HEK293 (cell line): ENCODE data around the gene BAX.

Experiments used
- GLIS1 ChIP-seq: fragments of 450-650 bp; formaldehyde crosslinking; IDR thresholded peaks from 2 replicates; pipeline ENCODE4 v1.5.1; 2016; ENCODE audit warnings: missing biosample characterization, missing genetic modification characterization
- KLF16 ChIP-seq: fragments of 450-650 bp; formaldehyde crosslinking; IDR thresholded peaks from 2 replicates; pipeline ENCODE4 v1.5.1; 2017; ENCODE audit warnings: missing biosample characterization, missing genetic modification characterization
- KLF8 ChIP-seq: fragments of 450-650 bp; formaldehyde crosslinking; IDR thresholded peaks from 2 replicates; pipeline ENCODE4 v1.5.1; 2016; ENCODE audit warnings: missing biosample characterization, missing genetic modification characterization
- PATZ1 ChIP-seq: fragments of 450-650 bp; formaldehyde crosslinking; IDR thresholded peaks from 2 replicates; pipeline ENCODE4 v1.5.1; 2016; ENCODE audit warnings: missing biosample characterization, missing genetic modification characterization
- SP7 ChIP-seq: fragments of 450-650 bp; formaldehyde crosslinking; IDR thresholded peaks from 2 replicates; pipeline ENCODE4 v1.5.1; 2016; ENCODE audit warnings: missing biosample characterization, missing genetic modification characterization
- WT1 ChIP-seq: fragments of 450-650 bp; formaldehyde crosslinking; IDR thresholded peaks from 2 replicates; pipeline ENCODE4 v1.5.1; 2016; ENCODE audit warnings: missing biosample characterization, missing genetic modification characterization
- YY2 ChIP-seq: fragments of 450-650 bp; formaldehyde crosslinking; IDR thresholded peaks from 2 replicates; pipeline ENCODE4 v1.5.1; 2016; ENCODE audit warnings: missing biosample characterization, missing genetic modification characterization
- ZBTB1 ChIP-seq: fragments of 450-650 bp; formaldehyde crosslinking; IDR thresholded peaks from 2 replicates; pipeline ENCODE4 v1.5.1; 2016; ENCODE audit warnings: missing biosample characterization, missing genetic modification characterization
- ZBTB7A ChIP-seq: fragments of 450-650 bp; formaldehyde crosslinking; IDR thresholded peaks from 2 replicates; pipeline ENCODE4 v1.5.1; 2016; ENCODE audit warnings: low read depth, missing biosample characterization, missing genetic modification characterization
- ZNF132 ChIP-seq: fragments of 450-650 bp; formaldehyde crosslinking; IDR thresholded peaks from 2 replicates; pipeline ENCODE4 v1.5.1; 2017; ENCODE audit warnings: missing biosample characterization, missing genetic modification characterization, borderline replicate concordance
- ZNF146 ChIP-seq: fragments of 450-650 bp; formaldehyde crosslinking; IDR thresholded peaks from 2 replicates; pipeline ENCODE4 v1.5.1; 2016; ENCODE audit warnings: missing biosample characterization, missing genetic modification characterization
- ZNF23 ChIP-seq: fragments of 450-650 bp; formaldehyde crosslinking; IDR thresholded peaks from 2 replicates; pipeline ENCODE4 v1.5.1; 2016; ENCODE audit warnings: missing biosample characterization, missing genetic modification characterization, borderline replicate concordance
- ZNF266 ChIP-seq: fragments of 450-650 bp; formaldehyde crosslinking; IDR thresholded peaks from 2 replicates; pipeline ENCODE4 v1.5.1; 2016; ENCODE audit warnings: missing biosample characterization, missing genetic modification characterization, low read depth
- ZNF335 ChIP-seq: fragments of 450-650 bp; formaldehyde crosslinking; conservative IDR thresholded peaks from 2 replicates; pipeline ENCODE4 v1.5.1; 2016; ENCODE audit warnings: missing biosample characterization, missing genetic modification characterization
- ZNF341 ChIP-seq: fragments of 450-650 bp; formaldehyde crosslinking; IDR thresholded peaks from 2 replicates; pipeline ENCODE4; 2016; ENCODE audit warnings: low read depth, missing biosample characterization, missing genetic modification characterization
- ZNF394 ChIP-seq: fragments of 450-650 bp; formaldehyde crosslinking; IDR thresholded peaks from 2 replicates; pipeline ENCODE4 v1.5.1; 2016; ENCODE audit warnings: missing biosample characterization, missing genetic modification characterization, mild to moderate bottlenecking, moderate library complexity, borderline replicate concordance
- ZNF398 ChIP-seq: fragments of 450-650 bp; formaldehyde crosslinking; IDR thresholded peaks from 2 replicates; pipeline ENCODE4 v1.5.1; 2017; ENCODE audit warnings: missing biosample characterization, missing genetic modification characterization
- ZNF510 ChIP-seq: fragments of 450-650 bp; formaldehyde crosslinking; IDR thresholded peaks from 2 replicates; pipeline ENCODE4 v1.5.1; 2018; ENCODE audit warnings: mild to moderate bottlenecking, missing genetic modification characterization, missing biosample characterization; ENCODE audit not compliant: insufficient replicate concordance
- ZNF518A ChIP-seq: fragments of 450-650 bp; formaldehyde crosslinking; conservative IDR thresholded peaks from 2 replicates; pipeline ENCODE4 v1.5.1; 2016; ENCODE audit warnings: low read depth, missing biosample characterization, missing genetic modification characterization
- ZNF549 ChIP-seq: fragments of 450-650 bp; IDR thresholded peaks from 2 replicates; pipeline ENCODE4 v1.5.1; 2018; ENCODE audit warnings: missing biosample characterization, missing genetic modification characterization, mild to moderate bottlenecking, inconsistent platforms, moderate library complexity
- ZNF561 ChIP-seq: fragments of 450-650 bp; IDR thresholded peaks from 2 replicates; pipeline ENCODE4 v1.5.1; 2018; ENCODE audit warnings: missing biosample characterization, missing genetic modification characterization, borderline replicate concordance
- ZNF629 ChIP-seq: fragments of 450-650 bp; formaldehyde crosslinking; IDR thresholded peaks from 2 replicates; pipeline ENCODE4 v1.5.1; 2017; ENCODE audit warnings: missing biosample characterization, missing genetic modification characterization
- ZNF677 ChIP-seq: fragments of 450-650 bp; IDR thresholded peaks from 2 replicates; pipeline ENCODE4 v1.5.0; 2018; ENCODE audit warnings: missing biosample characterization, mild to moderate bottlenecking, missing genetic modification characterization, moderate library complexity
- ZNF747 ChIP-seq: fragments of 450-650 bp; formaldehyde crosslinking; IDR thresholded peaks from 2 replicates; pipeline ENCODE4 v1.5.1; 2016; ENCODE audit warnings: missing biosample characterization, missing genetic modification characterization
- ZSCAN30 ChIP-seq: fragments of 450-650 bp; IDR thresholded peaks from 2 replicates; pipeline ENCODE4 v1.5.1; 2018; ENCODE audit warnings: missing biosample characterization, mild to moderate bottlenecking, missing genetic modification characterization, moderate library complexity
- ZSCAN4 ChIP-seq: fragments of 450-650 bp; formaldehyde crosslinking; IDR thresholded peaks from 2 replicates; pipeline ENCODE4 v1.5.1; 2017; ENCODE audit warnings: missing biosample characterization, missing genetic modification characterization
- ZXDB ChIP-seq: fragments of 450-650 bp; formaldehyde crosslinking; IDR thresholded peaks from 2 replicates; pipeline ENCODE4 v1.5.1; 2016; ENCODE audit warnings: missing biosample characterization, missing genetic modification characterization
- TF ChIP-seq, protein P1 (sequence below): fragments of 450-650 bp; formaldehyde crosslinking; IDR thresholded peaks from 2 replicates; pipeline ENCODE4 v1.5.0; 2017; ENCODE audit warnings: missing biosample characterization, missing genetic modification characterization, borderline replicate concordance

The BAX gene

DNA sequence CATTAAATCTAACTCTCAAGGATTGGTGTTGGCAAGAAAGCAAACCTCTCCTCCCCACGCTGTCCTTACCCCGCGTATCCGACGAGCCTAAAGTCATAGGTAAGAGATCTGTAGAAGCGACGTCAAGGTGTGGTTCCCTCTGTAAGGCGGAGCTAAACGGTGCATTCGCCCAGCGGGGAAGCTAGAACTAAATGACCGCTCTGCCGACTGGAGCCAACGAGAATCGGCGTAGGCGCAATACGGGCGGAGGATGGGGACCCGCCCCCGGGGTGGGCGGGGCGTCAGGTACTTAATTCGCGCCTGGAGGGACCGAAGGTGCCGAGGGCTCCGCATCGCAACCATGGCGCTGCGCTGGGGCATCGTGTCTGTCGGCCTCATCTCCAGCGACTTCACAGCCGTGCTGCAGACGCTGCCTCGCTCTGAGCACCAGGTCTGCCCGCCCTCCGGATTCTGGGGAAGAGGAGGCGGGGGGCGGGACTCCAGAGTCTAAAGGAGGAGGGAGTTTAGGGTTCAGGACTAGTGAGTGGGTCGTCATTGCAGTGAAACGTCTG is 21.2 kb upstream of the BAX start, which contains the start of gene DHDH (continued):
- no peak for TF ChIP-seq ZNF747
- 0 out of 2 replicates have a peak, but pooled peaks have one; percentile 10 for TF ChIP-seq ZNF394 (tag by site-specific recombination)
- no peak for TF ChIP-seq ZNF561 (tag by site-specific recombination)
- TF ChIP-seq ZSCAN30 (tag by site-specific recombination): peak; percentile 69; the same call in 1 of the 2 replicates
- no peak for TF ChIP-seq ZBTB7A (tag by site-specific recombination)
- no peak for TF ChIP-seq ZNF510 (tag by site-specific recombination)
- 0 out of 2 replicates have a peak, but pooled peaks have one; percentile 33 for TF ChIP-seq ZXDB (tag by site-specific recombination)
- no peak for TF ChIP-seq ZNF266 (tag by site-specific recombination)
- TF ChIP-seq SP7 (tag by site-specific recombination): peak; percentile 47; the same call in 1 of the 2 replicates
- TF ChIP-seq PATZ1 (tag by site-specific recombination): peak; percentile 73
- no peak for TF ChIP-seq ZNF23 (tag by site-specific recombination)
- peak; percentile 66 for TF ChIP-seq ZNF341 (tag by site-specific recombination)
- no peak for TF ChIP-seq ZNF398
- no peak for TF ChIP-seq ZNF518A (tag by site-specific recombination)
- no peak for TF ChIP-seq ZNF677 (tag by site-specific recombination)
- no peak for TF ChIP-seq ZSCAN4 (tag by site-specific recombination)
- TF ChIP-seq YY2: no peak
- TF ChIP-seq ZBTB1: no peak
- no peak for TF ChIP-seq ZNF132
- TF ChIP-seq KLF16 (tag by site-specific recombination): peak; percentile 88
- no peak for TF ChIP-seq ZNF146 (tag by site-specific recombination)
- TF ChIP-seq GLIS1 (tag by site-specific recombination): peak; percentile 63
- TF ChIP-seq, protein P1, sequence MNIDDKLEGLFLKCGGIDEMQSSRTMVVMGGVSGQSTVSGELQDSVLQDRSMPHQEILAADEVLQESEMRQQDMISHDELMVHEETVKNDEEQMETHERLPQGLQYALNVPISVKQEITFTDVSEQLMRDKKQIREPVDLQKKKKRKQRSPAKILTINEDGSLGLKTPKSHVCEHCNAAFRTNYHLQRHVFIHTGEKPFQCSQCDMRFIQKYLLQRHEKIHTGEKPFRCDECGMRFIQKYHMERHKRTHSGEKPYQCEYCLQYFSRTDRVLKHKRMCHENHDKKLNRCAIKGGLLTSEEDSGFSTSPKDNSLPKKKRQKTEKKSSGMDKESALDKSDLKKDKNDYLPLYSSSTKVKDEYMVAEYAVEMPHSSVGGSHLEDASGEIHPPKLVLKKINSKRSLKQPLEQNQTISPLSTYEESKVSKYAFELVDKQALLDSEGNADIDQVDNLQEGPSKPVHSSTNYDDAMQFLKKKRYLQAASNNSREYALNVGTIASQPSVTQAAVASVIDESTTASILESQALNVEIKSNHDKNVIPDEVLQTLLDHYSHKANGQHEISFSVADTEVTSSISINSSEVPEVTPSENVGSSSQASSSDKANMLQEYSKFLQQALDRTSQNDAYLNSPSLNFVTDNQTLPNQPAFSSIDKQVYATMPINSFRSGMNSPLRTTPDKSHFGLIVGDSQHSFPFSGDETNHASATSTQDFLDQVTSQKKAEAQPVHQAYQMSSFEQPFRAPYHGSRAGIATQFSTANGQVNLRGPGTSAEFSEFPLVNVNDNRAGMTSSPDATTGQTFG (tag by site-specific recombination): no peak
- TF ChIP-seq ZNF629 (tag by site-specific recombination): peak; percentile 52; the same call in 1 of the 2 replicates
- no peak; the same call in 1 of the 2 replicates for TF ChIP-seq ZNF335
- TF ChIP-seq ZNF549 (tag by site-specific recombination): no peak
- peak; percentile 83; the same call in 1 of the 2 replicates for TF ChIP-seq KLF8 (tag by site-specific recombination)
- no peak for TF ChIP-seq WT1 (tag by site-specific recombination)
